ENCODE measurements around the gene ADAM19.

GRCh38 chr5:157505496-157505895, 70.1 kb downstream of the ADAM19 start:
- no peak for TF ChIP-seq CTCF (IDR thresholded peaks at IDR 0.05)
- TF ChIP-seq POLR2A (IDR thresholded peaks at IDR 0.05), result no peak
- no peak for TF ChIP-seq POLR2AphosphoS5 (IDR thresholded peaks at IDR 0.05)

Data from breast epithelium (tissue), 3 donors.